ENCODE data around the gene BCAS1. TPM values are rescaled to one million over a fixed set of nuclear protein-coding genes. Genes with fewer than 3 reads are reported as not detected.

BCAS1 gene
- total RNA-seq, 1 experiment from 2014 or later: 4.0 TPM

- no peaks in the 10 kb centered on the region for H3K79me2 ChIP-seq (ENCODE audit: low read depth)
- H3F3A ChIP-seq (ENCODE audit: insufficient read depth, low read depth): peaks cover 41% of the 10 kb centered on the region
- peak overlapping the region; percentile 13; the same call in 1 of the 2 replicates for H3K4me2 ChIP-seq
- H3K4me3 ChIP-seq: no peak overlapping the region
- H3K9me2 ChIP-seq (ENCODE audit: insufficient read depth): no peaks in the 10 kb centered on the region
- no peaks in the 10 kb centered on the region for H3K9me3 ChIP-seq (ENCODE audit: insufficient read depth, low read depth)
- H3K27ac ChIP-seq: peak overlapping the region; percentile 52
- intact Hi-C loops (cut with micrococcal nuclease; ENCODE audit: unreplicated experiment): no loop called here
- H4K20me1 ChIP-seq (ENCODE audit: insufficient read depth): no peaks in the 10 kb centered on the region
- TF ChIP-seq EZH2 (IDR thresholded peaks at IDR 0.05; ENCODE audit: low read depth): no peak
- no peak for TF ChIP-seq CTCF (conservative IDR thresholded peaks at IDR 0.05)
- H3K36me3 ChIP-seq (ENCODE audit: low read depth): no peaks in the 10 kb centered on the region
- peak in 1 of 2 experiments; percentile 70 for DNase-seq
- no peaks in the 10 kb centered on the region for H3K27me3 ChIP-seq (ENCODE audit: insufficient read depth, low read depth)
- no TSS peak for BruUV-seq (replicated peaks)
- CTCF ChIA-PET: interaction anchor here (0.9 to 1.2 kb wide), 2 partner anchors 16 to 30 kb away, joined by 3 read pairs; no protein-coding TSS in a partner anchor
- peaks cover 51% of the 10 kb centered on the region for H3K4me1 ChIP-seq (replicated peaks; ENCODE audit: insufficient read depth)
- POLR2A ChIA-PET (ENCODE audit: unreplicated experiment): interaction anchor here (0.7 kb wide), 1 partner anchor 233 kb away, joined by 3 read pairs; no protein-coding TSS in a partner anchor
- no peak overlapping the region for H2AFZ ChIP-seq
Observed at GRCh38 chr20:53900380-53900999, 169.9 kb downstream of the BCAS1 start.

GRCh38 chr20:53899351-53900167, 170.8 kb downstream of the BCAS1 start:
- Histone ChIP-seq H3K27me3 (ENCODE audit: insufficient read depth, low read depth) (no peaks in the 10 kb centered on the region), H3F3A (ENCODE audit: insufficient read depth, low read depth) (peaks cover 38% of the 10 kb centered on the region), H3K27ac (peak overlapping the region; percentile 52), H3K4me3 (no peak overlapping the region), H3K79me2 (ENCODE audit: low read depth) (no peaks in the 10 kb centered on the region), H3K9me2 (ENCODE audit: insufficient read depth) (no peaks in the 10 kb centered on the region), H4K20me1 (ENCODE audit: insufficient read depth) (no peaks in the 10 kb centered on the region), H2AFZ (no peak overlapping the region), H3K36me3 (ENCODE audit: low read depth) (no peaks in the 10 kb centered on the region), H3K4me1 (replicated peaks; ENCODE audit: insufficient read depth) (peaks cover 46% of the 10 kb centered on the region), H3K4me2 (peak overlapping the region; percentile 48), H3K9me3 (ENCODE audit: insufficient read depth, low read depth) (no peaks in the 10 kb centered on the region)
- intact Hi-C loops (cut with micrococcal nuclease; ENCODE audit: unreplicated experiment): no loop called here
- TF ChIP-seq CTCF (conservative IDR thresholded peaks at IDR 0.05) (no peak), EZH2 (IDR thresholded peaks at IDR 0.05; ENCODE audit: low read depth) (no peak)
- ChIA-PET CTCF (interaction anchor here (0.9 to 1.2 kb wide), 2 partner anchors 17 to 29 kb away, joined by 3 read pairs; no protein-coding TSS in a partner anchor), POLR2A (ENCODE audit: unreplicated experiment) (interaction anchor here (0.6 to 0.7 kb wide), 4 partner anchors 8 to 309 kb away, joined by 3 to 6 read pairs (median 4); partner anchors contain the start of gene ZNF217)
- DNase-seq: peak; percentile 55 to 88
- BruUV-seq (replicated peaks): no TSS peak

- Histone ChIP-seq H3K36me3 (ENCODE audit: low read depth) (no peaks in the 10 kb centered on the region), H2AFZ (no peak overlapping the region), H3K4me3 (no peak overlapping the region), H4K20me1 (ENCODE audit: insufficient read depth) (no peaks in the 10 kb centered on the region), H3K9me3 (ENCODE audit: insufficient read depth, low read depth) (no peaks in the 10 kb centered on the region), H3K27ac (no peak overlapping the region), H3K79me2 (ENCODE audit: low read depth) (no peaks in the 10 kb centered on the region), H3K4me2 (no peak overlapping the region), H3K4me1 (replicated peaks; ENCODE audit: insufficient read depth) (peaks cover 42% of the 10 kb centered on the region), H3K27me3 (ENCODE audit: insufficient read depth, low read depth) (no peaks in the 10 kb centered on the region), H3F3A (ENCODE audit: insufficient read depth, low read depth) (peaks cover 35% of the 10 kb centered on the region), H3K9me2 (ENCODE audit: insufficient read depth) (no peaks in the 10 kb centered on the region)
- ChIA-PET CTCF (no interaction called here), POLR2A (ENCODE audit: unreplicated experiment) (no interaction called here)
- BruUV-seq (replicated peaks): no TSS peak
- intact Hi-C loops (cut with micrococcal nuclease; ENCODE audit: unreplicated experiment): no loop called here
- TF ChIP-seq EZH2 (IDR thresholded peaks at IDR 0.05; ENCODE audit: low read depth): no peak
- TF ChIP-seq CTCF (conservative IDR thresholded peaks at IDR 0.05): no peak
- DNase-seq: no peak
Observed at GRCh38 chr20:53898556-53898931, 171.8 kb downstream of the BCAS1 start.
